Neural cell (in vitro differentiated cells): ENCODE results near the gene EPC2.

Experiments used
- EP300 ChIP-seq: fragments of 450-650 bp; conservative IDR thresholded peaks from 2 replicates; pipeline ENCODE4 v1.6.1; 2014; ENCODE audit warnings: antibody characterized with exemption, mild to moderate bottlenecking, moderate library complexity; ENCODE audit not compliant: poor library complexity, severe bottlenecking
- EZH2 ChIP-seq: fragments of 200-600, 300-800 bp; shearing (Covaris generic), sonication (generic); IDR thresholded peaks from 2 replicates; pipeline ENCODE4 v1.6.1; 2014; ENCODE audit warnings: antibody characterized with exemption, low read length, borderline replicate concordance, mild to moderate bottlenecking; ENCODE audit not compliant: insufficient read depth, poor library complexity, severe bottlenecking
- MXI1 ChIP-seq: fragments of 450-650 bp; conservative IDR thresholded peaks from 2 replicates; pipeline ENCODE4 v1.6.1; 2014; ENCODE audit warnings: antibody characterized with exemption, mild to moderate bottlenecking; ENCODE audit not compliant: poor library complexity, severe bottlenecking
- POLR2AphosphoS5 ChIP-seq: IDR thresholded peaks from 2 replicates; pipeline ENCODE4 v1.6.1; 2012
- TAF1 ChIP-seq: IDR thresholded peaks from 2 replicates; pipeline ENCODE4 v1.6.1; 2012; ENCODE audit warnings: low read depth
- TF ChIP-seq, protein P1 (sequence below): IDR thresholded peaks from 2 replicates; pipeline ENCODE4 v1.6.1; 2012; ENCODE audit warnings: borderline replicate concordance
- TF ChIP-seq, protein P2 (sequence below): fragments of 450-650 bp; IDR thresholded peaks from 2 replicates; pipeline ENCODE4 v1.5.1; 2014; ENCODE audit warnings: antibody characterized with exemption, mild to moderate bottlenecking, moderate library complexity; ENCODE audit not compliant: poor library complexity, severe bottlenecking

DNA sequence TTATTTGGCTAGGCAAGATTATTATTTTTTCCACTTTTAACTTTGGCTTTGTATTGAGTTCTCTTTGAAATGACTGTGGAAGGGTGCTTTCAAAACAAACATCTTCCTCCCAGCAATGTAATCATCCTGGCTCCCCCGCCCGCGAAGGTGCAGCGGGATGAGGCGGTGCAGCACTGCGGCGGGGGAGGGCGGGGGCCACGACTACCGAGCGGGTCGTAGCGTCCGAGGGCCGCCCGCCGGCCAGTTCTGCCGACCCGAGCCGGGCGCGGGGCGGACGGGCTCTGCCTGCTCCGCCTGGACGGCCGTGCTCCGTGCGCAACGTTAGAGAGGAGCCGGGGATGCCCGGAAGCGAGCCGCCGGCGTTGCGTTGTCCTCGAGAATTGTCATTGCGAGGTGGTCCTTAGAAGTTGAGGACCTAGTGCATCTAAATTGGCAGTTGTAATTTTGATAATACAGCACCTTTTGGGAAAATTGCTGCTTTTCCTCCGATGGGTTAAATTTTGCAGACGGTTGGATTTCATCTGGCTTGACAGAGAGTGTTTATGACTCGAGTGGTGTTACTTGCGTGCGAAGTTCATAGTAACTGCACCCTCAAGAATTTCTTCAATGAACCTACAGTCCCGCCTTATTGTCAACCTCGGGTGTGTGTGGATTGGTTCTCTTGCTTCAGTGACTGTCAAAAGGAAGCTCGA, 1.1 kb downstream of the EPC2 start:
- TF ChIP-seq MXI1 = peak; percentile 61
- TF ChIP-seq POLR2AphosphoS5 = peak; percentile 58
- TF ChIP-seq, protein P1, sequence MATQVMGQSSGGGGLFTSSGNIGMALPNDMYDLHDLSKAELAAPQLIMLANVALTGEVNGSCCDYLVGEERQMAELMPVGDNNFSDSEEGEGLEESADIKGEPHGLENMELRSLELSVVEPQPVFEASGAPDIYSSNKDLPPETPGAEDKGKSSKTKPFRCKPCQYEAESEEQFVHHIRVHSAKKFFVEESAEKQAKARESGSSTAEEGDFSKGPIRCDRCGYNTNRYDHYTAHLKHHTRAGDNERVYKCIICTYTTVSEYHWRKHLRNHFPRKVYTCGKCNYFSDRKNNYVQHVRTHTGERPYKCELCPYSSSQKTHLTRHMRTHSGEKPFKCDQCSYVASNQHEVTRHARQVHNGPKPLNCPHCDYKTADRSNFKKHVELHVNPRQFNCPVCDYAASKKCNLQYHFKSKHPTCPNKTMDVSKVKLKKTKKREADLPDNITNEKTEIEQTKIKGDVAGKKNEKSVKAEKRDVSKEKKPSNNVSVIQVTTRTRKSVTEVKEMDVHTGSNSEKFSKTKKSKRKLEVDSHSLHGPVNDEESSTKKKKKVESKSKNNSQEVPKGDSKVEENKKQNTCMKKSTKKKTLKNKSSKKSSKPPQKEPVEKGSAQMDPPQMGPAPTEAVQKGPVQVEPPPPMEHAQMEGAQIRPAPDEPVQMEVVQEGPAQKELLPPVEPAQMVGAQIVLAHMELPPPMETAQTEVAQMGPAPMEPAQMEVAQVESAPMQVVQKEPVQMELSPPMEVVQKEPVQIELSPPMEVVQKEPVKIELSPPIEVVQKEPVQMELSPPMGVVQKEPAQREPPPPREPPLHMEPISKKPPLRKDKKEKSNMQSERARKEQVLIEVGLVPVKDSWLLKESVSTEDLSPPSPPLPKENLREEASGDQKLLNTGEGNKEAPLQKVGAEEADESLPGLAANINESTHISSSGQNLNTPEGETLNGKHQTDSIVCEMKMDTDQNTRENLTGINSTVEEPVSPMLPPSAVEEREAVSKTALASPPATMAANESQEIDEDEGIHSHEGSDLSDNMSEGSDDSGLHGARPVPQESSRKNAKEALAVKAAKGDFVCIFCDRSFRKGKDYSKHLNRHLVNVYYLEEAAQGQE = peak; percentile 22
- TF ChIP-seq, protein P2, sequence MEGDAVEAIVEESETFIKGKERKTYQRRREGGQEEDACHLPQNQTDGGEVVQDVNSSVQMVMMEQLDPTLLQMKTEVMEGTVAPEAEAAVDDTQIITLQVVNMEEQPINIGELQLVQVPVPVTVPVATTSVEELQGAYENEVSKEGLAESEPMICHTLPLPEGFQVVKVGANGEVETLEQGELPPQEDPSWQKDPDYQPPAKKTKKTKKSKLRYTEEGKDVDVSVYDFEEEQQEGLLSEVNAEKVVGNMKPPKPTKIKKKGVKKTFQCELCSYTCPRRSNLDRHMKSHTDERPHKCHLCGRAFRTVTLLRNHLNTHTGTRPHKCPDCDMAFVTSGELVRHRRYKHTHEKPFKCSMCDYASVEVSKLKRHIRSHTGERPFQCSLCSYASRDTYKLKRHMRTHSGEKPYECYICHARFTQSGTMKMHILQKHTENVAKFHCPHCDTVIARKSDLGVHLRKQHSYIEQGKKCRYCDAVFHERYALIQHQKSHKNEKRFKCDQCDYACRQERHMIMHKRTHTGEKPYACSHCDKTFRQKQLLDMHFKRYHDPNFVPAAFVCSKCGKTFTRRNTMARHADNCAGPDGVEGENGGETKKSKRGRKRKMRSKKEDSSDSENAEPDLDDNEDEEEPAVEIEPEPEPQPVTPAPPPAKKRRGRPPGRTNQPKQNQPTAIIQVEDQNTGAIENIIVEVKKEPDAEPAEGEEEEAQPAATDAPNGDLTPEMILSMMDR = no peak
- TF ChIP-seq EP300 = no peak
- peak; percentile 33 for TF ChIP-seq TAF1
- TF ChIP-seq EZH2 = no peak
